EH (cell line): ENCODE measurements around the gene IGFALS.

ENCODE experiments used
- DNase-seq: peaks from one replicate; pipeline ENCODE4 v3.0.0-alpha.2; 2015; ENCODE audit warnings: low read depth

Gene IGFALS

GRCh38 chr16:1775846-1776671 lies 17.4 kb downstream of the IGFALS start:
- no peak for DNase-seq

GRCh38 chr16:1775006-1775845 lies 18.3 kb downstream of the IGFALS start:
- DNase-seq, result no peak

- no peak for DNase-seq
These were observed 19.1 kb downstream of the IGFALS start for GRCh38 chr16:1774448-1774780.

GRCh38 chr16:1773703-1774447 lies 19.6 kb downstream of the IGFALS start:
- DNase-seq, result peak; percentile 44

GRCh38 chr16:1772908-1773702 lies 20.4 kb downstream of the IGFALS start, which contains the start of gene MRPS34:
Gene MRPS34, minus strand, starts transcription at chr16:1773134. Its CDS starts 15 bp downstream, at chr16:1773119.
- DNase-seq, result peak; percentile 78

- peak; percentile 38 for DNase-seq
These were observed 21.1 kb downstream of the IGFALS start, which contains the start of gene EME2 for GRCh38 chr16:1772362-1772907. Gene EME2, plus strand, starts transcription at chr16:1772810. Its CDS starts 418 bp downstream, at chr16:1773228.

- no peak for DNase-seq
These were observed 21.6 kb downstream of the IGFALS start for GRCh38 chr16:1771864-1772361.

GRCh38 chr16:1771188-1771863 lies 22.2 kb downstream of the IGFALS start, which contains the start of gene NME3:
Gene NME3, minus strand, starts transcription at chr16:1771543. Its CDS starts 9 bp downstream, at chr16:1771534.
- DNase-seq, result peak; percentile 71

- peak; percentile 50 for DNase-seq
These were observed 22.9 kb downstream of the IGFALS start for GRCh38 chr16:1770328-1771187.

- DNase-seq, result no peak
These were observed 23.9 kb downstream of the IGFALS start for GRCh38 chr16:1769402-1770300.

GRCh38 chr16:1768767-1769401 lies 24.6 kb downstream of the IGFALS start:
- no peak for DNase-seq

GRCh38 chr16:1768061-1768766 lies 25.3 kb downstream of the IGFALS start:
- no peak for DNase-seq

GRCh38 chr16:1767116-1767994 lies 26.1 kb downstream of the IGFALS start:
- no peak for DNase-seq

- no peak for DNase-seq
These were observed 26.8 kb downstream of the IGFALS start for GRCh38 chr16:1766701-1767100.

- no peak for DNase-seq
These were observed 27.3 kb downstream of the IGFALS start for GRCh38 chr16:1766231-1766630.

- no peak for DNase-seq
These were observed 27.7 kb downstream of the IGFALS start for GRCh38 chr16:1765826-1766225.
